Heart left ventricle (tissue), 16 donors: Measurements from ENCODE around the gene RBP2. TPM values are rescaled to one million over a fixed set of nuclear protein-coding genes. Genes with fewer than 3 reads are reported as not detected.
A peak's percentile ranks its signal among the peaks of the same experiment; 100 is the strongest.

Experiments
- ATAC-seq, 4 donors: fragments of 200-7000 bp; cut with Tn5 transposase; one replicate each; pipeline ENCODE4 v1.9.1; 2020 to 2022; ENCODE audit warnings: moderate library complexity in 4 of 4, mild to moderate bottlenecking in 3 of 4, moderate number of reproducible peaks in 1 of 4
- DNase-seq, 5 donors: peaks; one replicate each; pipeline ENCODE4 v3.0.0-alpha.2; 2020
- H3K27ac ChIP-seq, 12 donors: fragments of 200-600 bp; sonication (generic) in 4 of 12; one replicate each; pipeline versions ENCODE4 v1.5.0 to v1.8.0; 2016 to 2022; ENCODE audit warnings: mild to moderate bottlenecking in 2 of 12
- H3K27me3 ChIP-seq, 9 donors: fragments of 200-600 bp; sonication (generic) in 2 of 9; one replicate each; pipeline versions ENCODE4 v1.5.1 to v1.8.0; 2016 to 2022; ENCODE audit warnings: mild to moderate bottlenecking in 3 of 9
- H3K36me3 ChIP-seq, 9 donors: fragments of 200-600 bp; sonication (generic) in 2 of 9; one replicate each; pipeline versions ENCODE4 v1.5.0 to v1.8.0; 2018 to 2022; ENCODE audit warnings: mild to moderate bottlenecking in 2 of 9
- H3K4me1 ChIP-seq, 12 donors: fragments of 200-600 bp; sonication (generic) in 4 of 12; one replicate each; pipeline versions ENCODE4 v1.5.0 to v1.8.0; 2016 to 2022; ENCODE audit warnings: mild to moderate bottlenecking in 3 of 12
- H3K4me3 ChIP-seq, 12 donors: fragments of 200-600 bp; sonication (generic) in 4 of 12; one replicate each; pipeline versions ENCODE4 v1.5.0 to v1.8.0; 2017 to 2022; ENCODE audit warnings: mild to moderate bottlenecking in 9 of 12, moderate library complexity in 4 of 12
- H3K9me3 ChIP-seq, 12 donors: fragments of 200-600 bp; sonication (generic) in 4 of 12; one replicate each; pipeline versions ENCODE4 v1.5.0 to v1.8.0; 2016 to 2022; ENCODE audit warnings: mild to moderate bottlenecking in 1 of 12
- POLR2A ChIP-seq, 2 donors: fragments of 450-650 bp; IDR thresholded peaks; one replicate each; pipeline ENCODE4 v1.6.1; 2017; ENCODE audit warnings: antibody characterized with exemption in 2 of 2, mild to moderate bottlenecking in 2 of 2, moderate library complexity in 2 of 2
- WGBS, 4 donors: extraction: QIAGEN DNeasy Blood & Tissue Kit in 2 of 4; methylation state at CpG; one replicate each; pipeline versions ENCODE4 v1.1.5 to v1.1.7; 2013 to 2018; 5-methylcytosine and 5-hydroxymethylcytosine counted together
- intact Hi-C, 10 donors: fragments of 100-400 bp; cut with DNase I; formaldehyde crosslinking; loops; one replicate each; pipeline versions ENCODE4 v1.11.1 to v1.14.2; 2022
- long read RNA-seq, 3 donors: library from polyadenylated mRNA; unstranded; transcript quantifications; one replicate each; pipeline ENCODE4 v2.0.0, GENCODE V29; 2020 to 2021
- polyA plus RNA-seq, 2 donors: library from polyadenylated mRNA; stranded (reverse); fragments of 200-250 nt; gene quantifications; one replicate each; pipeline ENCODE4 v1.2.3, GENCODE V29; 2013
- total RNA-seq, 9 donors: library from RNA; depleted of rRNA in 2 of 9; stranded (reverse); fragments of >200 nt in 2 of 9; fragmentation: NEBNext Ultra II Directional in 3 of 9; extraction: Animal tissue kit (Norgen Biotek cat#: 25700) in 3 of 9; gene quantifications; one replicate each; pipeline versions ENCODE4 v1.1.0 to v1.2.4, GENCODE V29; 2016 to 2023
- TF ChIP-seq, protein P1 (sequence below), 12 donors: fragments of 200-600 bp; sonication (generic) in 4 of 12; IDR thresholded peaks; one replicate each; pipeline versions ENCODE4 v1.5.0 to v1.8.0; 2018 to 2022; ENCODE audit warnings: antibody characterized with exemption in 12 of 12, mild to moderate bottlenecking in 5 of 12
- donor health status: ischemic (EF 13 %, LVEDD 7.1; RV severe dilation, severe dysfunction).
- donor health status: healthy with polysubstance abuse.
- donor health status: DM: no; HTN: yes; CAD: no.
- donor health status: DM: no; HTN: no; CAD: no.
- donor health status: ischemic (EF 25% LVEDD 6.9; RV normal size, moderate dysfunction).
- donor health status: ischemic (EF 25% LVEDD 5.7; RV mildly dilated, moderate dysfunction).
- donor health status: healthy.
- donor health status: DM: yes; HTN: yes; CAD: no.
- donor health status: ischemic (EF 35%, LVEDD 5.7; RV mildly dilated, moderate dysfunction).
- donor health status: nonischemic (EF 11% LVEDD 7.7; RV severe dilation, severe dysfunction).
- donor health status: DM: yes; HTN: yes; CAD: no.
- donor health status: PGD.
- donor health status: ischemic (EF 29% LVEDD 5.4; RV normal size, mild dysfunction).
- donor health status: nonischemic (EF 23%, LVEDD 6.1; RV moderate dilation, normal function).

The RBP2 gene
- total RNA-seq (not detected), polyA plus RNA-seq (under 1 TPM in 1 of 2 donors, not detected in 1; 0.25 TPM)
- long read RNA-seq, donor 1, result 0 reads
- long read RNA-seq, donor 2, result 0 reads
- long read RNA-seq, donor 3, result 0 reads

DNA sequence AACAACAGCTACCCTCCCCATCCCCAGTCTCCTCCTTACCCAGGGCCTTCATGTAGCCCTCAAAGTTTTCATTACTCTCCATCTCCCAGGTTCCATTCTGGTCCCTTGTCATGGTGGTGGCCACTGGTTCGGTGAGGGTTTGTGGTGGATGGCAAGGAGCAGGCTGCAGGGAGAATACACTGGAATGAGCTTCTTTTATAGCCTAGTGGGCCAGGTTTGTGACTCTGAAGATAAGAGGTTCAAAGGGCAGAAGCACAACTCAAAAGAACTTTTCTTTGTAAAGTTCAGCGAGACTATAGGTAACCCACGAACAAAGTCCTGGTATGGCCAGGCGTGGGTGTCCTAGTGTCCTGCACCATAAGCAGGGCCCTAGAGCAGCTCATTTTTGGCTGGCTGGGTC, at the start of gene RBP2:
TSS of gene RBP2 (minus strand) at position 169 of the 400 bp plus-strand sequence. CDS start at position 112, 57 bp downstream.
- TF ChIP-seq POLR2A (IDR thresholded peaks at IDR 0.05), result no peak
- TF ChIP-seq, protein P1, sequence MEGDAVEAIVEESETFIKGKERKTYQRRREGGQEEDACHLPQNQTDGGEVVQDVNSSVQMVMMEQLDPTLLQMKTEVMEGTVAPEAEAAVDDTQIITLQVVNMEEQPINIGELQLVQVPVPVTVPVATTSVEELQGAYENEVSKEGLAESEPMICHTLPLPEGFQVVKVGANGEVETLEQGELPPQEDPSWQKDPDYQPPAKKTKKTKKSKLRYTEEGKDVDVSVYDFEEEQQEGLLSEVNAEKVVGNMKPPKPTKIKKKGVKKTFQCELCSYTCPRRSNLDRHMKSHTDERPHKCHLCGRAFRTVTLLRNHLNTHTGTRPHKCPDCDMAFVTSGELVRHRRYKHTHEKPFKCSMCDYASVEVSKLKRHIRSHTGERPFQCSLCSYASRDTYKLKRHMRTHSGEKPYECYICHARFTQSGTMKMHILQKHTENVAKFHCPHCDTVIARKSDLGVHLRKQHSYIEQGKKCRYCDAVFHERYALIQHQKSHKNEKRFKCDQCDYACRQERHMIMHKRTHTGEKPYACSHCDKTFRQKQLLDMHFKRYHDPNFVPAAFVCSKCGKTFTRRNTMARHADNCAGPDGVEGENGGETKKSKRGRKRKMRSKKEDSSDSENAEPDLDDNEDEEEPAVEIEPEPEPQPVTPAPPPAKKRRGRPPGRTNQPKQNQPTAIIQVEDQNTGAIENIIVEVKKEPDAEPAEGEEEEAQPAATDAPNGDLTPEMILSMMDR (IDR thresholded peaks at IDR 0.05), result no peak
- no peak within 1 kb of the TSS for H3K27ac ChIP-seq
- WGBS, 4 donors, result 95 to 97% (median 96%) methylated on average over 4 of the region's 4 CpGs
- intact Hi-C loops, result no loop called here
- H3K36me3 ChIP-seq, result no peaks in the 10 kb centered on the region
- H3K4me1 ChIP-seq, result no peaks in the 10 kb centered on the region
- H3K9me3 ChIP-seq, result no peaks in the 10 kb centered on the region
- no peak within 1 kb of the TSS for H3K4me3 ChIP-seq
- ATAC-seq (no peak), DNase-seq (no peak)
- no peaks in the 10 kb centered on the region for H3K27me3 ChIP-seq

DNA sequence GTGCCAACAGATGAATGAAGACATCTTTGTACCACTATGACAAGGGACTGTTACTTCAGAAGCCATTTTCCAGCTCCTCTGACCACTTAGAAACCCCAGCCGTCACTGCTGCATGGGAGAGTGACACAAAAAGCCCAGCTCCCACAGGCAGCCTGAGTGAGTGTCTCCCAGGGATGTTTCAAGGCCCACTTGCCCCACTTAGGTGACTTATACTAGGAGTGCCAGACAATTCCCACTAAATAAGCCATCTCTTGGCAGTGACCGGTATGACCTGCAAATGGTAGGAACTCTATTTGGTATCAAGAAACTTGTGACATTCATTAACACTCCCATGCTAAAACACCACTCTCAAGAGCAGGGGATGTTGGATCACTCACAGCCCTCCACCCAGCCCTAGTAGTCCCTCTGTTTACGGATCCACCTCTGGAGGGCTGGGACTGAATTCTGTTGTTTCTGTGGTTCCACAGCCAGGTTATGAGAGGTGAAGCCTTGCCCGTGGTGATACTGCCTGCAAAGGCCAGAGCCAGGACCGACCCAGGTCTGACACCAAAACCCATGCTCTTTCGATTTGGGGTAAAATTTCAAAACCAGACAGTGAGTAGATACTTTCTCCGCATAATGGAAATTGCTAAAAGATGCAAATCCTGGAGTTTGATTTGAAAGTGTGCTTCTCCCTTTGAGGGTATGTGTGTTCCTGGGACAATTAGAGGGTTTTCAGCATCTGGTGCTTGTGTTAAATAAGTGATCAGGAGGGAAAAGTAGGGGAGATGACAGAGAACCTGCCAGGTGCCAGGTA, 48.7 kb upstream of the RBP2 start:
- ATAC-seq (no peak), DNase-seq (peak in 1 of 5 donors; percentile 0)
- H3K4me1 ChIP-seq, result peaks cover 0 to 15% (median 0%) of the 10 kb centered on the region in 12 donors
- H3K27ac ChIP-seq, result no peak overlapping the region
- H3K27me3 ChIP-seq, result no peaks in the 10 kb centered on the region
- whole genome bisulfite sequencing, 4 donors, result 93 to 97% (median 96%) methylated on average over 5 to 7 of the region's 7 CpGs
- intact Hi-C loops, result loop anchor here in 2 of 10 donors (5.0 kb wide), 1 partner anchor 37 kb away; no protein-coding TSS in a partner anchor
- no peaks in the 10 kb centered on the region for H3K9me3 ChIP-seq
- no peak for TF ChIP-seq POLR2A (IDR thresholded peaks at IDR 0.05)
- TF ChIP-seq, protein P1 (IDR thresholded peaks at IDR 0.05), result no peak
- no peak overlapping the region for H3K4me3 ChIP-seq
- H3K36me3 ChIP-seq, result peaks cover 0 to 7% (median 0%) of the 10 kb centered on the region in 9 donors

DNA sequence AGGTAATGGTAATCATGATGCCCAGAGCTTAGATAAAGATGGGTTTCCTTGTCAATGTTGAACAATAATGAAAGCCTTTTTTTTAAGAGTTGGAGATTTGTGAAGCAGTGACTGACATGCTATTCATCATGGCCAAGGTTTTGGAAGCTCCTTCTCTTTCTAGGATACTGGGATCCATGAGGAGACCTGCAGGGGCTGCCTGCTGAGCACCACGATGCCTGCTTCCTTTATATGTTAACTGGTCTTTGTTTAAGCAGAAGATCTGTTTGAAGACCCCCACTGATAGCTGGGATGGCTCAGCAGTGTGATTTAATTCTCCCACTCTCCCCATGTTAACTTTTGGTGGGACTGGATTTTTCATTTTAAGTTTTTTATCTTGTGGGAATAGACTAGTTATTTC, 47.4 kb upstream of the RBP2 start:
- Histone ChIP-seq H3K4me3 (no peak overlapping the region), H3K36me3 (peaks cover 0 to 7% (median 0%) of the 10 kb centered on the region in 9 donors), H3K27me3 (no peaks in the 10 kb centered on the region), H3K27ac (no peak overlapping the region), H3K4me1 (peaks cover 0 to 15% (median 0%) of the 10 kb centered on the region in 12 donors), H3K9me3 (no peaks in the 10 kb centered on the region)
- DNase-seq, result no peak
- intact Hi-C loops, result loop anchor here in 2 of 10 donors (5.0 kb wide), 1 partner anchor 39 kb away; no protein-coding TSS in a partner anchor
- TF ChIP-seq, protein P1 (IDR thresholded peaks at IDR 0.05), result no peak
- TF ChIP-seq POLR2A (IDR thresholded peaks at IDR 0.05), result no peak
- WGBS, 4 donors, result 78 to 92% (median 83%) methylated on average over 1 of the region's 1 CpG
- no peak for ATAC-seq

DNA sequence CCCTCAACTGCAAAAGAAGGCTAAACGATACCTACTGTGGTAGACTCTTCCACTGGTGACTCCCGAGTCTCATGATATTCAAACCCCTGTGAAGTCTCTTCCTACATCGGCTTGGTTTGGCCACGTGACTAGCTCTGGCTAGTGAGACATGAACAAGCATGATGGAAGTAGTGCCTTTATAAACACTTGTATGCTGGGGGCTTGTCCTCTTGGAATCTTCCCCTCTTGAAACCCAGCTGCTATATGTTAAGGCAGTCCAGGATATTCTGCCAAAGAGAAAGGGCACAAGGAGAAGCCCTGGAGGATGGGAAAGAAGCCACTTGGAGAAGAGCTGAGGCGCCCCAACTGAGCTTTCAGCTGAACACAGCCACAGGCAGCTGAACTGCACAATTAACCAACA, 46.9 kb upstream of the RBP2 start:
- no peak for DNase-seq
- Histone ChIP-seq H3K4me3 (no peak overlapping the region), H3K27ac (no peak overlapping the region), H3K27me3 (no peaks in the 10 kb centered on the region), H3K4me1 (peaks cover 0 to 15% (median 0%) of the 10 kb centered on the region in 12 donors), H3K9me3 (no peaks in the 10 kb centered on the region), H3K36me3 (peaks cover 0 to 7% (median 0%) of the 10 kb centered on the region in 9 donors)
- intact Hi-C loops, result loop anchor here in 2 of 10 donors (5.0 kb wide), 1 partner anchor 39 kb away; no protein-coding TSS in a partner anchor
- TF ChIP-seq POLR2A (IDR thresholded peaks at IDR 0.05), result no peak
- TF ChIP-seq, protein P1 (IDR thresholded peaks at IDR 0.05), result no peak
- ATAC-seq, result no peak
- 95 to 100% (median 99%) methylated on average over 5 of the region's 5 CpGs for WGBS, 4 donors
